ENCODE results near the gene ZNF674.
"Not testable (repeated sequence)": the region's sequence is repeated elsewhere in the genome, so short reads cannot be mapped to it uniquely, and the experiment has no call there.

The ZNF674 gene

GRCh38 chrX:46528640-46529039, 16.6 kb downstream of the ZNF674 start:
- H3K27ac ChIP-seq (replicated peaks); H3K27me3 ChIP-seq (ENCODE audit: insufficient read depth, poor library complexity, severe bottlenecking); DNase-seq (ENCODE audit: low read depth in 1 of 2, low spot score in 1 of 2); H3K4me3 ChIP-seq (replicated peaks; ENCODE audit: insufficient read depth, low read length): not testable (repeated sequence)

- no peak for TF ChIP-seq POLR2AphosphoS5 (IDR thresholded peaks at IDR 0.05; ENCODE audit: low read depth)
- Histone ChIP-seq H3K27ac (replicated peaks) (no peak overlapping the region), H3K27me3 (ENCODE audit: insufficient read depth, poor library complexity, severe bottlenecking) (no peaks in the 10 kb centered on the region), H3K4me3 (replicated peaks; ENCODE audit: insufficient read depth, low read length) (no peak overlapping the region)
- no peak for DNase-seq (ENCODE audit: low read depth in 1 of 2, low spot score in 1 of 2)
Measured at GRCh38 chrX:46506076-46506475, 39.1 kb downstream of the ZNF674 start.

GRCh38 chrX:46502848-46503247, 42.4 kb downstream of the ZNF674 start:
- Histone ChIP-seq H3K4me3 (replicated peaks; ENCODE audit: insufficient read depth, low read length) (no peak overlapping the region), H3K27ac (replicated peaks) (no peak overlapping the region), H3K27me3 (ENCODE audit: insufficient read depth, poor library complexity, severe bottlenecking) (no peaks in the 10 kb centered on the region)
- DNase-seq (ENCODE audit: low read depth in 1 of 2, low spot score in 1 of 2) = no peak
- no peak for TF ChIP-seq REST (IDR thresholded peaks at IDR 0.05; ENCODE audit: insufficient replicate concordance, low read depth)
- TF ChIP-seq CTCF (IDR thresholded peaks at IDR 0.05; ENCODE audit: insufficient read depth, low read length) = no peak
- TF ChIP-seq GABPA (IDR thresholded peaks at IDR 0.05; ENCODE audit: low read depth) = no peak
- TF ChIP-seq SPI1 (IDR thresholded peaks at IDR 0.05; ENCODE audit: borderline replicate concordance, low read depth) = no peak
- TF ChIP-seq POLR2AphosphoS5 (IDR thresholded peaks at IDR 0.05; ENCODE audit: low read depth) = no peak

GRCh38 chrX:46500054-46500453, 45.2 kb downstream of the ZNF674 start:
- TF ChIP-seq SPI1 (IDR thresholded peaks at IDR 0.05; ENCODE audit: borderline replicate concordance, low read depth) = no peak
- TF ChIP-seq REST (IDR thresholded peaks at IDR 0.05; ENCODE audit: insufficient replicate concordance, low read depth) = no peak
- no peak for TF ChIP-seq CTCF (IDR thresholded peaks at IDR 0.05; ENCODE audit: insufficient read depth, low read length)
- no peak for TF ChIP-seq GABPA (IDR thresholded peaks at IDR 0.05; ENCODE audit: low read depth)
- no peak for TF ChIP-seq POLR2AphosphoS5 (IDR thresholded peaks at IDR 0.05; ENCODE audit: low read depth)
- no peaks in the 10 kb centered on the region for H3K27me3 ChIP-seq (ENCODE audit: insufficient read depth, poor library complexity, severe bottlenecking)
- no peak overlapping the region for H3K27ac ChIP-seq (replicated peaks)
- no peak overlapping the region for H3K4me3 ChIP-seq (replicated peaks; ENCODE audit: insufficient read depth, low read length)
- DNase-seq (ENCODE audit: low read depth in 1 of 2, low spot score in 1 of 2) = no peak

GRCh38 chrX:46488712-46489111, 56.5 kb downstream of the ZNF674 start:
- H3K27me3 ChIP-seq (ENCODE audit: insufficient read depth, poor library complexity, severe bottlenecking) = no peaks in the 10 kb centered on the region
- TF ChIP-seq SPI1 (IDR thresholded peaks at IDR 0.05; ENCODE audit: borderline replicate concordance, low read depth) = no peak
- TF ChIP-seq CTCF (IDR thresholded peaks at IDR 0.05; ENCODE audit: insufficient read depth, low read length) = no peak
- no peak for TF ChIP-seq POLR2AphosphoS5 (IDR thresholded peaks at IDR 0.05; ENCODE audit: low read depth)
- no peak for TF ChIP-seq GABPA (IDR thresholded peaks at IDR 0.05; ENCODE audit: low read depth)
- no peak for TF ChIP-seq REST (IDR thresholded peaks at IDR 0.05; ENCODE audit: insufficient replicate concordance, low read depth)
- no peak overlapping the region for H3K27ac ChIP-seq (replicated peaks)
- no peak overlapping the region for H3K4me3 ChIP-seq (replicated peaks; ENCODE audit: insufficient read depth, low read length)
- DNase-seq (ENCODE audit: low read depth in 1 of 2, low spot score in 1 of 2) = no peak
